ENCODE results near the gene SLC8A2.

Gene SLC8A2

GRCh38 chr19:47432091-47432490, 39.6 kb downstream of the SLC8A2 start:
- DNase-seq (ENCODE audit: low read depth in 2 of 3, low spot score in 2 of 3), result no peak

GRCh38 chr19:47430041-47430802, 41.5 kb downstream of the SLC8A2 start:
- no peak for DNase-seq (ENCODE audit: low read depth in 2 of 3, low spot score in 2 of 3)

- no peak for DNase-seq (ENCODE audit: low read depth in 2 of 3, low spot score in 2 of 3)
These were observed 42.4 kb downstream of the SLC8A2 start for GRCh38 chr19:47429140-47429793.

DNA sequence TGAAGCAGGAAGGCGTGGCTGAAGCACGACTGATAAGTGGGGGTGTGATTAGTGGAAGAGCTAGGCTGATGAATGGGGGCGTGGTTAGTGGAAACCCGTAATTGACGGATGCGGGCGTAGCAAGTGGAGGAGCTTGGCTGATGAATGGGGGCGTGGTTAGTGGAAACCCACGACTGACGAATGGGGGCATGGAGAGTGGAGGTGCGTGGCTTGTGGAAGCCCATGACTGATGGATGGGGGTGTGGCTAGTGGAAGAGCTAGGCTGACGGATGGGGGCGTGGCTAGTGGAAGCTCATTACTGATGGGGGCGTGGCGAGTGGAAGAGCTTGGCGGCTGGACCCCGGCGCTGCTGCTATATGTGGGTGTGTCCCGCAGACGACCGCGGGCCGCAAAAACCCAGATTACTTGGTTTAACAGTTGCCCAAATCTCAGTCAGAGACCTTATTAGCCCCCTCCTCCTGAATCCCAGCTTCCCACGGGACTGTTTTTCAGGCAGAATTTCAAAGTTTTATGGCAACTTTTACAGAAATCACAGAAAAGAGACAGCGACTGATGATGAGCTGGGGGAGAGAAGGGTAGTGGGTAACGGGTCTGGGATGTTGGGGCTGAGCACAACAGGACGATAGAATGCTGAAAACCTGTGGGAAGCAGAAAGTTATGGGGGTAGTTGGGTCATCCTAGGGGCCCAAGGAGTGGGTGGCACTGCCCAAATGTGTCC, 43.4 kb downstream of the SLC8A2 start:
- peak; percentile 58 to 75 (median 64) for DNase-seq (ENCODE audit: low read depth in 2 of 3, low spot score in 2 of 3)

GRCh38 chr19:47427241-47428176, 44.2 kb downstream of the SLC8A2 start:
- peak in 2 of 3 experiments; percentile 32 to 64 for DNase-seq (ENCODE audit: low read depth in 2 of 3, low spot score in 2 of 3)

DNA sequence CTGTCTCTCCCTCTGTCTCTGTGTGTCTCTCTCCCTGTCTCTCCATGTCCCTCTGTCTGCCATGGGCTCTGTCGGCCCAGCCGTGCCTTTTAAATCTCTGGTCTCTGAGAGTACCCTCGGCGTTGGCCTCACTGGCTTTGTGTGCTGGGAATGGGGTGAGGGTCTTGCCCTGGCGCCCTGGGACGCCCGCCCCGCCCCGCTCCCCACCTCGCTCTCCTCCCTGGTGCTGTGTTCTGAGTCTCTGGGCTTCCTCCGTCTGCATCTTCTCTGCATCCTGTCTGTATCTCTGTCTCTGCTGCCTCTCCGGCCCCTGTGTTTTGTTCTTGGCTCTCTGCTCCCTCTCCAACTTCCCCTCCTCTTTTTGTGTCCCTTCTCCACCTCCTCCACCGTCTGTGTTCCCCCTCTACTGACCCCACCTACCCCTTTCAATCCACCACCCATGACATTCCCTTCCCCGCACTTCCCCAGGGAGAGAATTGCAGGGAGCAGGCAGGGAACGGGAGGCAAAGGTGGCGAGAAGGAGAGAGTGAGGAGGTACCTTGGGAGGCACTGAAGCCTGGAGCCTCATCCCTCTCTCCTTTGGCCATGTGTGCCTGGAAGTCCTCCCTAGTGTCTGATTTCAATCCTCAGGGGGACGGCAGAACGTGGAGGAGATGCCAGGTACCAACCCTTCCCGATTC, 48.4 kb downstream of the SLC8A2 start:
- DNase-seq (ENCODE audit: low read depth in 2 of 3, low spot score in 2 of 3), result no peak

GRCh38 chr19:47422417-47423163, 49.1 kb downstream of the SLC8A2 start:
- no peak for DNase-seq (ENCODE audit: low read depth in 2 of 3, low spot score in 2 of 3)

DNA sequence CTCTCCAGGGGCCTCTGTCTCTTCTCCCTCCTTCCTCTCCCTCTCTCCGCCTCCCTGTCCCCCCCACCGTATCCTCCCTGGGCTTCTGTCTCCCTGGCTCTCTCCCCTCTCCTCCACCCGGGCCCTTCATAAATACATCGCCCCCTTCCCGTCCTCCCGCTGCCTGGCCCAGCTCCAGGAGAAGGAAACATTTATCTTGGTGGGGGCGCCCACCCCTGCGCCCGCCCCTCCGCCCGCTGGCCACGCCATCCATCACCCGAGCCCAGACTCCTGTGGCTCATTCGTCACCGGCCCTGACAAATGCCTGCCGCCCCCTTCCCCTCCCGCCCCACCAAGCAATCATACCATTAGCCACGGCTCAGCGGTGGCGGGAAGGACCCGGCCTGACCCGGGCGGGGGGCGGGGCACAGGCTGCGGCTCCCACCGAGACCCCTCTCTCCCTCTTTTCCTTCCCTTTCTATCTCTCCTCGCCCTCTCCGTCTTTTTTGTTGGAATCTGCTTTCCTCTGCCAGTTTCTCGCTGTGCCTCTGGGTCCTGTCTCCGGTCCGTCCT, 49.8 kb downstream of the SLC8A2 start:
- DNase-seq (ENCODE audit: low read depth in 2 of 3, low spot score in 2 of 3), result no peak

DNA sequence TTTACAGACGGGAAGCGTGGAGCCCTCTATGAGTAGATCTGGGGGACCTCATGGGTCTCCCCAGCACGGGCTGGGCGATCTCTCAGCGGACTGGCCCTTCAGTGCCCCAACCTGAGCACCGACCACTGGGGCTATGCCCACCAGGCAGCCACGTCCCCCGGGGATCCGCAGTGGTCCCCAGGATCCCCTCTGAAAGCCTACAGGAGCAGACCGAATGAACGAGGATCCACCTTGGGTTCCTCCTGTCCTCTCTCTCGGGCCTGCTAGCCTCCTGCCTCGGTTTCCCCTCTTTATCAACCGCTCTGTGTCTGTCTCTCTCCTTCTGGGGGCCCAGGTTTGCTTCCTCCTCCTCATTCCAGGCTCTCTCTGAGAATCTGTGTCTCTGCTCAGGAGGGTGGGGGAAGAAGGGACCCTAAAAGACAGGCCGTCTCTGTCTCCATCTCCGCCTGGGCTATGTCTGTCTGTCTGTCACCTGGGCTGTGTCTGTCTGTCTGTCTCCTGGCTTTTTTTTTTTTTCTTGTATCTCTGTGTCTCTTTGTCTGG, 50.4 kb downstream of the SLC8A2 start:
- DNase-seq (ENCODE audit: low read depth in 2 of 3, low spot score in 2 of 3), result no peak

DNA sequence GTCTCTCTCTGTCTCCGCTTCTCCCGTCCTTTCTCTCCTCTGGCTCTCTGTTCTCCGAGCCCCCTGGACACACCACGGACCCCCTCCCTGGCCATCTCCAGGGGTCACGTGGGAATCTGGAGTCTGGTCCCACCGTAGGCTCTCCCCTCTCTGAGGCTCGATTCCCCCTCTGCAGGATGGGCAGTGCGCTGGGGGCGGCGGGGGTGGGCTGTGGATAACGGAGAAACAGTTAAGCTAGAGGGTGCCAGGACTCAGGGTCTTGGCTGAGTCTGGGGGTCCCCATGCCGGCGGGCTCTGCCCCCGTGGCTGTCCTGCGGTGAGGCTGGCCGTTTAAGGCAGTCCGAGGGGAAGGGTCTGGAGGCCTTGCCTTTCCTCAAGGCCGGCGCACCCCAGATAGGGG, 51.9 kb downstream of the SLC8A2 start:
- no peak for DNase-seq (ENCODE audit: low read depth in 2 of 3, low spot score in 2 of 3)

GRCh38 chr19:47419030-47419783, 52.5 kb downstream of the SLC8A2 start, which contains the start of gene MEIS3:
Gene MEIS3 (minus strand): TSS chr19:47419527. CDS start chr19:47419081, 446 bp downstream.
- DNase-seq (ENCODE audit: low read depth in 2 of 3, low spot score in 2 of 3), result no peak

DNA sequence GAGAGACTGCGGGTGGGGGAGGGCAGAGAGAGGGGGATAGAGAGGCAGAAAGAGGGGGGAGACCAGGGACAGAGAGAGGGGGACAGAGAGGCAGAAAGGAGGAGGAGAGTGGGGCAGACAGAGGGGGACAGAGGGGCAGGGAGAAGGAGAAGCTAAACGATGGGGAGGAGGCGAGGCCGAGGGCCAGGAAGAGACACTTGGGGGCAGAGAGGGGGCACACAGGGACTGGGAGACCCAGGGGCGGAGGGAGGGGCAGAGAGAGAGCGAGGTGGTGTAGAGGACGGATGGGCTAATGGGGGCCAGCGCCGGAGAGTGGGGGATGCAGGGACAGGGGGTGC, 53.0 kb downstream of the SLC8A2 start:
- no peak for DNase-seq (ENCODE audit: low read depth in 2 of 3, low spot score in 2 of 3)

DNA sequence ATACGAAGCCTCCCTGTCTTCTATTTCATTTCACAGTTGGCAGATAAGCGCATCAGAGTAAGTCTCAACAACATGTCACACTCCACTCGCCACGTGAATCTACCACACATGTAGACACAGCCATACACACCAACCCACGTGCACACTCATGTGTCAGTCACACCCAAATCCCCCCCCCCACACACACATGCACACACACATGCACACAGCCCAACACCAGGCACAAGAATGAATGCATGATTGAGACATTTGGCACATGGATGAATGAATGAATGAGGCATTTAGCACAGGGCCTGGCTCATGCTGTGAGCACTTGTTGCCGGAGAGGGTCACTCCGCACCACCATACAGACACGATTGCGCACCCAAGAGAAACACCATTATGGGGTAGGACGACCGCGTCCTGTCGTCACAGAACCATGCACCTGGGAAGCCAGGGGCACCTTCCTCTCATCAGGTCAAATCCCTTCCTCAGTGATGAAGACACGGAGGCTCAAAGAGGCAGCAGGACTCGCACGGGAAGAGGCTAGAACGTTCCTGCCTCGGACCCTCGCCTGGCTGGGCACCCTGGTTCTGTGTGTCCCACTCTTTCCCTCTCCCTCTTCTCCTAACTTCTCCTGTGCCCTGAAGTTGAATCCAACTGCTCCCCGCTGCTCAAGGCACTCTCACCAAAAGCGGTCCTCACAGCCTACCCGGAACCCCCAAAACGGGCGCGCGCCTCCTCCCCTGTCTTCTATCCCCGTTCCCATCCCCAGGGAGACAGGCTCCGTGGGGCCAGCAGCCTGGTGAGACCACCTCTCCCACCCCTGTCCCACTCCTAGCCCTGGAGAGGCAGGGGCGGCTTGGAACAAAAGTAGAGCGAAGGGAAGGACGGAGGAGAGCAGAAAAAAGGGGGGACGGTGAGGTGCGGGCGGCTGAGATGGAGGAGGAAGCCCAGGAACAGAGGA, 53.7 kb downstream of the SLC8A2 start:
- no peak for DNase-seq (ENCODE audit: low read depth in 2 of 3, low spot score in 2 of 3)

- DNase-seq (ENCODE audit: low read depth in 2 of 3, low spot score in 2 of 3), result no peak
These were observed 54.5 kb downstream of the SLC8A2 start for GRCh38 chr19:47417107-47417745.

- no peak for DNase-seq (ENCODE audit: low read depth in 2 of 3, low spot score in 2 of 3)
These were observed 55.1 kb downstream of the SLC8A2 start for GRCh38 chr19:47416643-47416985.

- DNase-seq (ENCODE audit: low read depth in 2 of 3, low spot score in 2 of 3), result no peak
These were observed 55.6 kb downstream of the SLC8A2 start for GRCh38 chr19:47415953-47416642.
